ENCODE measurements around the gene TYMP. TPM values are rescaled to one million over a fixed set of nuclear protein-coding genes. Genes with fewer than 3 reads are reported as not detected.

Gene TYMP
- total RNA-seq, 6 experiments from 2014 or later = 30.6 to 223 (median 88.2) TPM

- TF ChIP-seq CTCF (IDR thresholded peaks at IDR 0.05) (no peak), POLR2A (IDR thresholded peaks at IDR 0.05) (no peak)
- Histone ChIP-seq H3K27me3 (no peaks in the 10 kb centered on the region), H3K4me1 (peaks cover 0 to 10% (median 4%) of the 10 kb centered on the region in 4 donors), H3K36me3 (no peaks in the 10 kb centered on the region), H3K27ac (no peak overlapping the region), H3K9me3 (no peaks in the 10 kb centered on the region), H3K4me3 (no peak overlapping the region)
- intact Hi-C loops (cut with DNase I) = no loop called here
- WGBS (ENCODE audit: insufficient coverage, low coverage, low lambda C conversion rate, missing lambda C conversion rate) = 84% methylated on average over 3 of the region's 3 CpGs
- DNase-seq = no peak
- no peak for ATAC-seq
These were observed 30.2 kb upstream of the TYMP start for GRCh38 chr22:50560034-50560433.

GRCh38 chr22:50556703-50557102 is 26.9 kb upstream of the TYMP start:
- intact Hi-C loops (cut with DNase I) = no loop called here
- DNase-seq = no peak

GRCh38 chr22:50553310-50553709 is 23.5 kb upstream of the TYMP start:
- 82% methylated on average over 8 of the region's 8 CpGs for WGBS (ENCODE audit: insufficient coverage, low coverage, low lambda C conversion rate, missing lambda C conversion rate)
- peak in 1 of 3 donors; percentile 15 for DNase-seq
- Histone ChIP-seq H3K4me3 (no peak overlapping the region), H3K27me3 (no peaks in the 10 kb centered on the region), H3K36me3 (no peaks in the 10 kb centered on the region), H3K9me3 (no peaks in the 10 kb centered on the region), H3K4me1 (peaks cover 0 to 8% (median 0%) of the 10 kb centered on the region in 4 donors), H3K27ac (no peak overlapping the region)
- intact Hi-C loops (cut with DNase I) = loop anchor here in 1 of 2 donors (5.0 kb wide), 1 partner anchor 49 kb away; the partner anchor contains the start of gene MAPK8IP2
- TF ChIP-seq CTCF (IDR thresholded peaks at IDR 0.05) (no peak), POLR2A (IDR thresholded peaks at IDR 0.05) (no peak)
- no peak for ATAC-seq

More at GRCh38 chr22:50556703-50557102, 26.9 kb upstream of the TYMP start:
- no peak for TF ChIP-seq CTCF (IDR thresholded peaks at IDR 0.05)
- TF ChIP-seq POLR2A (IDR thresholded peaks at IDR 0.05) = no peak
- H3K36me3 ChIP-seq = no peaks in the 10 kb centered on the region
- no peak overlapping the region for H3K27ac ChIP-seq
- no peaks in the 10 kb centered on the region for H3K4me1 ChIP-seq
- no peak overlapping the region for H3K4me3 ChIP-seq
- ATAC-seq = no peak
- H3K27me3 ChIP-seq = no peaks in the 10 kb centered on the region
- WGBS (ENCODE audit: insufficient coverage, low coverage, low lambda C conversion rate, missing lambda C conversion rate) = 85% methylated on average over 5 of the region's 5 CpGs
- no peaks in the 10 kb centered on the region for H3K9me3 ChIP-seq

- TF ChIP-seq CTCF (IDR thresholded peaks at IDR 0.05) (no peak), POLR2A (IDR thresholded peaks at IDR 0.05) (no peak)
- Histone ChIP-seq H3K36me3 (no peaks in the 10 kb centered on the region), H3K4me3 (no peak overlapping the region), H3K27ac (no peak overlapping the region), H3K4me1 (peaks cover 0 to 8% (median 0%) of the 10 kb centered on the region in 4 donors), H3K27me3 (no peaks in the 10 kb centered on the region), H3K9me3 (no peaks in the 10 kb centered on the region)
- intact Hi-C loops (cut with DNase I) = loop anchor here in 1 of 2 donors (5.0 kb wide), 1 partner anchor 51 kb away; the partner anchor contains the start of gene MAPK8IP2
- 87% methylated on average over 6 of the region's 11 CpGs for WGBS (ENCODE audit: insufficient coverage, low coverage, low lambda C conversion rate, missing lambda C conversion rate)
- DNase-seq (peak in 1 of 3 donors; percentile 45), ATAC-seq (no peak)
These were observed 21.4 kb upstream of the TYMP start for GRCh38 chr22:50551160-50551752.
